ENCODE data around the gene ZNF451. TPM values are rescaled to one million over a fixed set of nuclear protein-coding genes. Genes with fewer than 3 reads are reported as not detected.

The ZNF451 gene
- total RNA-seq, 1 donor from 2014 or later, result 34.4 TPM

- no peak for DNase-seq (ENCODE audit: low read depth)
- Histone ChIP-seq H3K36me3 (ENCODE audit: control insufficient read depth, insufficient read depth, low read length) (no peaks in the 10 kb centered on the region), H3K4me3 (ENCODE audit: low read depth, low read length) (no peak overlapping the region), H3K27me3 (ENCODE audit: control insufficient read depth, insufficient read depth, low read length) (no peaks in the 10 kb centered on the region)
- TF ChIP-seq, protein P1, sequence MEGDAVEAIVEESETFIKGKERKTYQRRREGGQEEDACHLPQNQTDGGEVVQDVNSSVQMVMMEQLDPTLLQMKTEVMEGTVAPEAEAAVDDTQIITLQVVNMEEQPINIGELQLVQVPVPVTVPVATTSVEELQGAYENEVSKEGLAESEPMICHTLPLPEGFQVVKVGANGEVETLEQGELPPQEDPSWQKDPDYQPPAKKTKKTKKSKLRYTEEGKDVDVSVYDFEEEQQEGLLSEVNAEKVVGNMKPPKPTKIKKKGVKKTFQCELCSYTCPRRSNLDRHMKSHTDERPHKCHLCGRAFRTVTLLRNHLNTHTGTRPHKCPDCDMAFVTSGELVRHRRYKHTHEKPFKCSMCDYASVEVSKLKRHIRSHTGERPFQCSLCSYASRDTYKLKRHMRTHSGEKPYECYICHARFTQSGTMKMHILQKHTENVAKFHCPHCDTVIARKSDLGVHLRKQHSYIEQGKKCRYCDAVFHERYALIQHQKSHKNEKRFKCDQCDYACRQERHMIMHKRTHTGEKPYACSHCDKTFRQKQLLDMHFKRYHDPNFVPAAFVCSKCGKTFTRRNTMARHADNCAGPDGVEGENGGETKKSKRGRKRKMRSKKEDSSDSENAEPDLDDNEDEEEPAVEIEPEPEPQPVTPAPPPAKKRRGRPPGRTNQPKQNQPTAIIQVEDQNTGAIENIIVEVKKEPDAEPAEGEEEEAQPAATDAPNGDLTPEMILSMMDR (IDR thresholded peaks at IDR 0.05; ENCODE audit: insufficient read depth, low read length, poor library complexity, severe bottlenecking), result no peak
Observed at GRCh38 chr6:57174511-57174907, 84.5 kb downstream of the ZNF451 start.

GRCh38 chr6:57177545-57178265, 87.7 kb downstream of the ZNF451 start:
- TF ChIP-seq, protein P1 (IDR thresholded peaks at IDR 0.05; ENCODE audit: insufficient read depth, low read length, poor library complexity, severe bottlenecking), result no peak
- H3K4me3 ChIP-seq (ENCODE audit: low read depth, low read length), result no peak overlapping the region
- H3K36me3 ChIP-seq (ENCODE audit: control insufficient read depth, insufficient read depth, low read length), result peaks cover 2% of the 10 kb centered on the region
- H3K27me3 ChIP-seq (ENCODE audit: control insufficient read depth, insufficient read depth, low read length), result no peaks in the 10 kb centered on the region
- DNase-seq (ENCODE audit: low read depth), result no peak

- Histone ChIP-seq H3K4me3 (ENCODE audit: low read depth, low read length) (no peak overlapping the region), H3K27me3 (ENCODE audit: control insufficient read depth, insufficient read depth, low read length) (no peaks in the 10 kb centered on the region), H3K36me3 (ENCODE audit: control insufficient read depth, insufficient read depth, low read length) (peaks cover 2% of the 10 kb centered on the region)
- TF ChIP-seq, protein P1 (IDR thresholded peaks at IDR 0.05; ENCODE audit: insufficient read depth, low read length, poor library complexity, severe bottlenecking), result no peak
- DNase-seq (ENCODE audit: low read depth), result no peak
Observed at GRCh38 chr6:57180596-57180995, 90.6 kb downstream of the ZNF451 start.

DNA sequence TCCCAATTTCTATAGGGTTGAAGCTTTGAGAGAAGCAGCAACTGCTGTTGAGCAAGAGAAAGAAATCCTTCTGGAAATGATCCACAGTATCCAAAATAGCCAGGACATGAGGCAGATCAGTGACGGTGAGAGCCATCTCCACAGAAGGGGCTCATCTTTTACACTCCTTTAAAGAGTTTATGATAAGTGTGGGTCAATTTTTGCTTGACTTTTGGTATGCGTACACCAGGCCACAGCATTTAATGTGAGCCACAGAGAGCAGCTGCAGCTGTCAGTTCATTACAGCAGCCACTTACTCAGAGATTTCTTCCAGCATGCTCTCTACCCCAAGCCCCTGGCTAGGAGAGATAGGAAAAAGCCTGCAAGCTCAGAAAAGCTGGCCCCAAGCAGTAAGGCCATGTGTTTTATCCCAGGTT, 92.0 kb downstream of the ZNF451 start:
- no peak overlapping the region for H3K4me3 ChIP-seq (ENCODE audit: low read depth, low read length)
- H3K36me3 ChIP-seq (ENCODE audit: control insufficient read depth, insufficient read depth, low read length), result peaks cover 2% of the 10 kb centered on the region
- TF ChIP-seq, protein P1 (IDR thresholded peaks at IDR 0.05; ENCODE audit: insufficient read depth, low read length, poor library complexity, severe bottlenecking), result no peak
- no peak for DNase-seq (ENCODE audit: low read depth)
- no peaks in the 10 kb centered on the region for H3K27me3 ChIP-seq (ENCODE audit: control insufficient read depth, insufficient read depth, low read length)

DNA sequence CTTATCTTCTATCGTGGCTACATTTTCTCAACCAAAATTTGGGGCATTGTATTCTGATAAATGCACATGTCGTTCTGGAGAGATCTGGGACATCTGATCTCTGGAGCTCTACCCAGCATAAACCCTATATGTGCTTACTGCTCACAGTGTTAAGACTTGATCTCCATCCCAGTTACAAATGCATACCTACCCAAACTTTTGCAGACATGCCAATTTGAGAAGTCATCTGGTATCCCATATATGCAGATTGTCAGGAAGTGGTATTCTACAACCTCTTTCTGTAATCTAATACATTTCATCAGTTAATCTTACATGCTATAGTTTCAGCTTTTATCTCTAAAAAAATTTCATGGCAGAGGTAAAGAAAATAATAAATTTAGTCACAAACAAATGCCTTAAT, 93.3 kb downstream of the ZNF451 start:
- Histone ChIP-seq H3K27me3 (ENCODE audit: control insufficient read depth, insufficient read depth, low read length) (no peaks in the 10 kb centered on the region), H3K36me3 (ENCODE audit: control insufficient read depth, insufficient read depth, low read length) (peaks cover 2% of the 10 kb centered on the region), H3K4me3 (ENCODE audit: low read depth, low read length) (no peak overlapping the region)
- DNase-seq (ENCODE audit: low read depth), result no peak
- TF ChIP-seq, protein P1 (IDR thresholded peaks at IDR 0.05; ENCODE audit: insufficient read depth, low read length, poor library complexity, severe bottlenecking), result no peak

DNA sequence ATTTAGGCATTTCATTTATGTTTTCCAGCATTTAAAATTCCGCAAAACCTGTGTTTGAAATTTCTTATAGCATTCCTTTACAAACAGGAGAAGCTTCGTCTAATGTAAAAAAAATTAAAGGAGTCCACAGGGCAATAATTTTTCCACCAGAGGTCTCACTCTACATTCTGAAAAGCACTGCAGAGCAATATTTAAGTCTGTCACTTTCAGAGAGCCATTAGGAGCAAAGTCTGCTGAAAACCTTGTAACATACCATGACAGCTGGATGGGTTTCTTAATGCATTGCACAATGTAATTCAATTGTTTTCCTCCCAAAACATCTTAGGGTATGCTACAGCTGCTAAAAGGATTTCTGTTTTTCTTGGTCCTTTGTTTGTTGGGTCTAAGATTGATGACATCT, 100.2 kb downstream of the ZNF451 start:
- no peak for DNase-seq (ENCODE audit: low read depth)
- H3K36me3 ChIP-seq (ENCODE audit: control insufficient read depth, insufficient read depth, low read length), result no peaks in the 10 kb centered on the region
- TF ChIP-seq, protein P1 (IDR thresholded peaks at IDR 0.05; ENCODE audit: insufficient read depth, low read length, poor library complexity, severe bottlenecking), result peak; percentile 21
- H3K27me3 ChIP-seq (ENCODE audit: control insufficient read depth, insufficient read depth, low read length), result no peaks in the 10 kb centered on the region
- no peak overlapping the region for H3K4me3 ChIP-seq (ENCODE audit: low read depth, low read length)
